T-cell (primary cell): Measurements from ENCODE around the gene PDZD11. TPM values are rescaled to one million over a fixed set of nuclear protein-coding genes. Genes with fewer than 3 reads are reported as not detected.
A peak's percentile ranks its signal among the peaks of the same experiment; 100 is the strongest.
"Not testable (repeated sequence)": the region's sequence is repeated elsewhere in the genome, so short reads cannot be mapped to it uniquely, and the experiment has no call there.

Experiments
- ATAC-seq, 4 experiments: fragments of 200-7000 bp in 3 of 4; fragments of 150-1000 bp in 1 of 4; cut with Tn5 transposase; replicated peaks in 1 of 4; 1 replicate in 3 of 4; 2 replicates in 1 of 4; pipeline ENCODE4 v1.10.0; 2021; ENCODE audit warnings: moderate library complexity in 3 of 4, mild to moderate bottlenecking in 2 of 4, moderate number of reproducible peaks in 1 of 4
- CTCF ChIA-PET, 2 donors: fragments of 300-600 bp; sonication (Branson Sonifier 250); formaldehyde crosslinking; loops; one replicate each; lab custom pipeline; 2022; ENCODE audit warnings: antibody characterized with exemption in 2 of 2; lab: Charles Lee
- POLR2A ChIA-PET, 2 donors: fragments of 300-600 bp; sonication (Branson Sonifier 250); formaldehyde crosslinking; loops; one replicate each; lab custom pipeline; 2022; ENCODE audit warnings: antibody characterized with exemption in 2 of 2; lab: Charles Lee
- DNase-seq, 35 experiments: peaks; one replicate each; pipeline versions ENCODE4 v3.0.0 to v3.0.0-alpha.2; 2013 to 2023
- H3K27ac ChIP-seq: one replicate; pipeline ENCODE4 v1.5.1; 2013; ENCODE audit warnings: low read length
- H3K27me3 ChIP-seq, 2 experiments: replicated peaks in 1 of 2; 1 replicate in 1 of 2; 2 replicates in 1 of 2; pipeline versions ENCODE4 v1.6.1 to v1.7.0; 2013; ENCODE audit warnings: low read length in 1 of 2, mixed read lengths in 1 of 2; ENCODE audit not compliant: control insufficient read depth in 2 of 2, insufficient read depth in 2 of 2; ENCODE audit errors: extremely low read depth in 1 of 2
- H3K36me3 ChIP-seq, 2 donors: 1 replicate in 1 of 2; 2 replicates in 1 of 2; pipeline versions ENCODE4 v1.6.1 to v1.7.0; 2013; ENCODE audit warnings: low read length in 1 of 2; ENCODE audit not compliant: control insufficient read depth in 2 of 2, insufficient read depth in 1 of 2; ENCODE audit errors: extremely low read depth in 1 of 2
- H3K4me1 ChIP-seq, 2 experiments: 1 replicate in 1 of 2; 2 replicates in 1 of 2; pipeline versions ENCODE4 v1.6.1 to v1.7.0; 2013; ENCODE audit warnings: low read length in 2 of 2, mixed read lengths in 1 of 2; ENCODE audit not compliant: insufficient read depth in 2 of 2, control insufficient read depth in 1 of 2; ENCODE audit errors: extremely low read depth in 1 of 2
- H3K4me3 ChIP-seq, 2 donors: 1 replicate in 1 of 2; 2 replicates in 1 of 2; pipeline versions ENCODE4 v1.5.1 to v1.7.0; 2013; ENCODE audit warnings: mild to moderate bottlenecking in 2 of 2, low read length in 1 of 2, moderate library complexity in 1 of 2; ENCODE audit not compliant: control insufficient read depth in 1 of 2; ENCODE audit errors: extremely low read depth in 1 of 2
- H3K9me3 ChIP-seq: 2 replicates; pipeline ENCODE4 v1.7.0; 2013
- H3K27ac Mint-ChIP-seq, 2 donors: one replicate each; pipeline ENCODE4 v1.8.0; 2020 to 2021; ENCODE audit warnings: mild to moderate bottlenecking in 2 of 2, mixed read lengths in 2 of 2
- H3K27me3 Mint-ChIP-seq, 2 donors: one replicate each; pipeline ENCODE4 v1.8.0; 2021 to 2022; ENCODE audit warnings: mixed read lengths in 2 of 2
- H3K36me3 Mint-ChIP-seq: one replicate; pipeline ENCODE4 v1.8.0; 2021; ENCODE audit warnings: mixed read lengths
- H3K4me1 Mint-ChIP-seq, 3 donors: one replicate each; pipeline ENCODE4 v1.8.0; 2020 to 2022; ENCODE audit warnings: mixed read lengths in 3 of 3, mild to moderate bottlenecking in 1 of 3
- H3K4me3 Mint-ChIP-seq, 3 donors: one replicate each; pipeline ENCODE4 v1.8.0; 2020 to 2022; ENCODE audit warnings: mild to moderate bottlenecking in 3 of 3, mixed read lengths in 3 of 3, moderate library complexity in 3 of 3
- H3K9me3 Mint-ChIP-seq, 3 donors: one replicate each; pipeline ENCODE4 v1.8.0; 2020 to 2022; ENCODE audit warnings: mixed read lengths in 3 of 3
- WGBS: methylation state at CpG from one replicate; pipeline ENCODE4 v1.1.5; 2013; ENCODE audit warnings: missing lambda C conversion rate; ENCODE audit not compliant: insufficient coverage; 5-methylcytosine and 5-hydroxymethylcytosine counted together
- total RNA-seq, 35 experiments: library from RNA in 6 of 35; stranded (reverse) in 6 of 35; fragments of 120-200 nt in 1 of 35; gene quantifications; one replicate each; pipeline versions ENCODE4 v1.2.1 to v1.2.4 and lab custom pipeline; 2013 to 2026

Gene PDZD11
- total RNA-seq, 5 donors from 2014 or later (not counting 1 experiment from before 2014, with no cell fraction given) = 9.1 to 15.9 (median 10.8) TPM

GRCh38 chrX:70289168-70289792 is 447 bp downstream of the PDZD11 start:
- no CpG with 5 or more reads among the region's 11 CpGs for WGBS

GRCh38 chrX:70281951-70282350 is 7.8 kb downstream of the PDZD11 start, which contains the start of gene RAB41:
TSS of gene RAB41 (plus strand) at chrX:70282172. CDS start at chrX:70282218, 46 bp downstream.
- Histone ChIP-seq H3K4me3 (no peak within 1 kb of the TSS), H3K4me1 (no peaks in the 10 kb centered on the region), H3K9me3 (no peaks in the 10 kb centered on the region), H3K27ac (no peak within 1 kb of the TSS), H3K36me3 (peaks cover 0 to 2% of the 10 kb centered on the region in 2 donors), H3K27me3 (no peaks in the 10 kb centered on the region)
- no peak for ATAC-seq
- no peak for DNase-seq
- Mint-ChIP-seq H3K27me3 (peaks cover 0 to 18% of the 10 kb centered on the region in 2 donors), H3K36me3 (peaks cover 52% of the 10 kb centered on the region), H3K4me3 (no peak within 1 kb of the TSS), H3K4me1 (no peaks in the 10 kb centered on the region), H3K27ac (no peak within 1 kb of the TSS), H3K9me3 (no peaks in the 10 kb centered on the region)
- CTCF ChIA-PET = no interaction called here
- POLR2A ChIA-PET = no interaction called here
- WGBS = 95% methylated on average over 8 of the region's 21 CpGs

More at GRCh38 chrX:70289168-70289792, 447 bp downstream of the PDZD11 start:
- POLR2A ChIA-PET = interaction anchor here in 1 of 2 donors (1.0 kb wide), 1 partner anchor 156 kb away, joined by 3 read pairs; the partner anchor contains the start of gene IGBP1
- ATAC-seq (no peak), DNase-seq (no peak)
- peaks cover 18% of the 10 kb centered on the region for H3K36me3 Mint-ChIP-seq
- H3K27ac Mint-ChIP-seq = peak overlapping the region; percentile 81 to 86
- CTCF ChIA-PET = interaction anchor here (0.5 to 0.9 kb wide), 3 partner anchors 15 to 156 kb away, joined by 4 to 7 read pairs (median 5); partner anchors contain the start of gene IGBP1 (in 1 of the 2)
- H3K27me3 Mint-ChIP-seq = peaks cover 0 to 9% of the 10 kb centered on the region in 2 donors
- Histone ChIP-seq H3K4me1 (peaks cover 5 to 13% of the 10 kb centered on the region in 2 experiments), H3K9me3 (no peaks in the 10 kb centered on the region), H3K27ac (peak overlapping the region; percentile 51), H3K27me3 (no peaks in the 10 kb centered on the region), H3K4me3 (peak overlapping the region; percentile 69 to 88), H3K36me3 (peaks cover 0 to 9% of the 10 kb centered on the region in 2 donors)
- H3K4me1 Mint-ChIP-seq = peaks cover 0 to 16% (median 12%) of the 10 kb centered on the region in 3 donors
- no peaks in the 10 kb centered on the region for H3K9me3 Mint-ChIP-seq
- peak overlapping the region; percentile 83 to 85 (median 83) for H3K4me3 Mint-ChIP-seq

GRCh38 chrX:70280573-70280972 is 9.2 kb downstream of the PDZD11 start:
- Histone ChIP-seq H3K36me3 (peaks cover 0 to 2% of the 10 kb centered on the region in 2 donors), H3K27me3 (no peaks in the 10 kb centered on the region), H3K27ac (no peak overlapping the region), H3K4me3 (no peak overlapping the region), H3K4me1 (no peaks in the 10 kb centered on the region), H3K9me3 (no peaks in the 10 kb centered on the region)
- POLR2A ChIA-PET = no interaction called here
- H3K4me3 Mint-ChIP-seq = no peak overlapping the region
- H3K27me3 Mint-ChIP-seq = peaks cover 0 to 21% of the 10 kb centered on the region in 2 donors
- DNase-seq (no peak), ATAC-seq (no peak)
- CTCF ChIA-PET = no interaction called here
- H3K9me3 Mint-ChIP-seq = no peaks in the 10 kb centered on the region
- H3K27ac Mint-ChIP-seq = no peak overlapping the region
- peaks cover 41% of the 10 kb centered on the region for H3K36me3 Mint-ChIP-seq
- 93% methylated on average over 2 of the region's 3 CpGs for WGBS
- no peaks in the 10 kb centered on the region for H3K4me1 Mint-ChIP-seq

GRCh38 chrX:70279081-70279480 is 10.6 kb downstream of the PDZD11 start:
- no peaks in the 10 kb centered on the region for H3K4me1 ChIP-seq
- no peak for DNase-seq
- Mint-ChIP-seq H3K36me3 (peaks cover 34% of the 10 kb centered on the region), H3K27ac (no peak overlapping the region), H3K4me3 (no peak overlapping the region), H3K4me1 (no peaks in the 10 kb centered on the region), H3K27me3 (peaks cover 0 to 21% of the 10 kb centered on the region in 2 donors), H3K9me3 (no peaks in the 10 kb centered on the region)
- H3K36me3 ChIP-seq = peaks cover 0 to 2% of the 10 kb centered on the region in 2 donors
- H3K4me3 ChIP-seq = no peak overlapping the region
- WGBS = no CpG with 5 or more reads among the region's 3 CpGs
- no peak overlapping the region for H3K27ac ChIP-seq
- CTCF ChIA-PET = no interaction called here
- no peaks in the 10 kb centered on the region for H3K27me3 ChIP-seq
- H3K9me3 ChIP-seq = no peaks in the 10 kb centered on the region
- POLR2A ChIA-PET = no interaction called here
- ATAC-seq = no peak

- not testable (repeated sequence) for H3K4me3 ChIP-seq, H3K36me3 Mint-ChIP-seq, H3K4me3 Mint-ChIP-seq, DNase-seq, H3K27ac ChIP-seq, ATAC-seq, H3K4me1 Mint-ChIP-seq, H3K9me3 Mint-ChIP-seq, H3K27ac Mint-ChIP-seq, H3K36me3 ChIP-seq, H3K27me3 ChIP-seq, H3K4me1 ChIP-seq, H3K9me3 ChIP-seq
- H3K27me3 Mint-ChIP-seq = peaks cover 0 to 14% of the 10 kb centered on the region in 2 donors
- POLR2A ChIA-PET = interaction anchor here in 1 of 2 donors (0.6 kb wide), 1 partner anchor 10 kb away, joined by 4 read pairs; no protein-coding TSS in a partner anchor
- CTCF ChIA-PET = interaction anchor here (0.6 to 0.9 kb wide), 3 partner anchors 15 to 1097 kb away, joined by 4 to 7 read pairs (median 6); no protein-coding TSS in a partner anchor
- 100% methylated on average over 1 of the region's 7 CpGs for WGBS
These were observed 15.7 kb downstream of the PDZD11 start for GRCh38 chrX:70274029-70274428.

GRCh38 chrX:70268034-70268433 is 21.7 kb downstream of the PDZD11 start, which contains the start of gene ARR3:
TSS of gene ARR3 (plus strand) at chrX:70268334. CDS start at chrX:70269386, 1,052 bp downstream.
- CTCF ChIA-PET = no interaction called here
- POLR2A ChIA-PET = no interaction called here
- DNase-seq (no peak), ATAC-seq (no peak)
- H3K27ac ChIP-seq = no peak within 1 kb of the TSS
- no peaks in the 10 kb centered on the region for H3K9me3 ChIP-seq
- no peak within 1 kb of the TSS for H3K4me3 ChIP-seq
- Mint-ChIP-seq H3K4me1 (no peaks in the 10 kb centered on the region), H3K27me3 (peaks cover 0 to 23% of the 10 kb centered on the region in 2 donors), H3K9me3 (no peaks in the 10 kb centered on the region), H3K27ac (no peak within 1 kb of the TSS), H3K36me3 (peaks cover 7% of the 10 kb centered on the region), H3K4me3 (no peak within 1 kb of the TSS)
- no peaks in the 10 kb centered on the region for H3K4me1 ChIP-seq
- H3K36me3 ChIP-seq = no peaks in the 10 kb centered on the region
- no peaks in the 10 kb centered on the region for H3K27me3 ChIP-seq
